Activated CD4-positive, alpha-beta T cell treated with anti-CD3 and anti-CD28 coated beads for 4 hours (primary cell): ENCODE measurements around the gene PHF21A.
"Not testable (repeated sequence)": the region's sequence is repeated elsewhere in the genome, so short reads cannot be mapped to it uniquely, and the experiment has no call there.

ENCODE experiments used
- DNase-seq, 2 donors: peaks; one replicate each; pipeline ENCODE4 v3.0.0-alpha.2; 2020

Gene PHF21A

GRCh38 chr11:46026606-46027293 lies 94.5 kb downstream of the PHF21A start:
- DNase-seq: no peak

GRCh38 chr11:46020084-46020599 lies 101.1 kb downstream of the PHF21A start:
- no peak for DNase-seq

GRCh38 chr11:46018651-46019050 lies 102.6 kb downstream of the PHF21A start:
- DNase-seq: no peak

GRCh38 chr11:46017341-46017740 lies 103.9 kb downstream of the PHF21A start:
- DNase-seq: no peak

- DNase-seq: no peak
These were observed 105.3 kb downstream of the PHF21A start for GRCh38 chr11:46015941-46016340.

GRCh38 chr11:46014168-46014567 lies 107.1 kb downstream of the PHF21A start:
- DNase-seq: not testable (repeated sequence)

- no peak for DNase-seq
These were observed 109.1 kb downstream of the PHF21A start for GRCh38 chr11:46012185-46012584.

GRCh38 chr11:46010100-46010499 lies 111.2 kb downstream of the PHF21A start:
- DNase-seq: no peak

- DNase-seq: no peak
These were observed 111.6 kb downstream of the PHF21A start for GRCh38 chr11:46009647-46010046.

GRCh38 chr11:46006418-46007070 lies 114.7 kb downstream of the PHF21A start:
- DNase-seq: peak; percentile 25 to 30

- no peak for DNase-seq
These were observed 117.7 kb downstream of the PHF21A start for GRCh38 chr11:46003572-46003971.

- DNase-seq: no peak
These were observed 119.1 kb downstream of the PHF21A start for GRCh38 chr11:46002189-46002588.

GRCh38 chr11:46001448-46001914 lies 119.8 kb downstream of the PHF21A start:
- no peak for DNase-seq

GRCh38 chr11:45997599-45997998 lies 123.7 kb downstream of the PHF21A start:
- DNase-seq: no peak

- no peak for DNase-seq
These were observed 125.9 kb downstream of the PHF21A start for GRCh38 chr11:45995342-45995734.

GRCh38 chr11:45994371-45995341 lies 126.6 kb downstream of the PHF21A start:
- DNase-seq: no peak

GRCh38 chr11:45993531-45994001 lies 127.7 kb downstream of the PHF21A start:
- DNase-seq: no peak

GRCh38 chr11:45988921-45989320 lies 132.3 kb downstream of the PHF21A start:
- DNase-seq: no peak

- no peak for DNase-seq
These were observed 136.0 kb downstream of the PHF21A start for GRCh38 chr11:45985212-45985611.

GRCh38 chr11:45984192-45984591 lies 137.1 kb downstream of the PHF21A start:
- no peak for DNase-seq

GRCh38 chr11:45983471-45983845 lies 137.8 kb downstream of the PHF21A start:
- no peak for DNase-seq

GRCh38 chr11:45982656-45983470 lies 138.4 kb downstream of the PHF21A start:
- peak; percentile 14 to 33 for DNase-seq
